Measurements from ENCODE around the gene PGAM1. TPM values are rescaled to one million over a fixed set of nuclear protein-coding genes. Genes with fewer than 3 reads are reported as not detected.
"Not testable (repeated sequence)": the region's sequence is repeated elsewhere in the genome, so short reads cannot be mapped to it uniquely, and the experiment has no call there.

The PGAM1 gene
- total RNA-seq, 2 experiments from 2014 or later = 380 to 406 TPM

GRCh38 chr10:97399843-97400545, 26.0 kb upstream of the PGAM1 start:
- peak; percentile 31 for DNase-seq
- Mint-ChIP-seq H3K27ac (peak overlapping the region; percentile 93), H3K27me3 (no peaks in the 10 kb centered on the region), H3K9me3 (no peaks in the 10 kb centered on the region), H3K4me1 (peaks cover 16% of the 10 kb centered on the region), H3K36me3 (ENCODE audit: low read depth) (peaks cover 5% of the 10 kb centered on the region), H3K4me3 (peak overlapping the region; percentile 93)
- POLR2A ChIA-PET = interaction anchor here (1.4 kb wide), 1 partner anchor 14 kb away, joined by 3 read pairs; no protein-coding TSS in a partner anchor
- CTCF ChIA-PET = interaction anchor here (0.6 to 1.7 kb wide), 6 partner anchors 12 to 45 kb away, joined by 3 to 10 read pairs (median 4); no protein-coding TSS in a partner anchor

- H3K27ac Mint-ChIP-seq = peak within 1 kb of the TSS; percentile 93
These were observed 25.1 kb upstream of the PGAM1 start, which contains the start of gene RRP12 for GRCh38 chr10:97400665-97401454. TSS of gene RRP12 (minus strand) at chr10:97401340. CDS start at chr10:97401231, 109 bp downstream.

DNA sequence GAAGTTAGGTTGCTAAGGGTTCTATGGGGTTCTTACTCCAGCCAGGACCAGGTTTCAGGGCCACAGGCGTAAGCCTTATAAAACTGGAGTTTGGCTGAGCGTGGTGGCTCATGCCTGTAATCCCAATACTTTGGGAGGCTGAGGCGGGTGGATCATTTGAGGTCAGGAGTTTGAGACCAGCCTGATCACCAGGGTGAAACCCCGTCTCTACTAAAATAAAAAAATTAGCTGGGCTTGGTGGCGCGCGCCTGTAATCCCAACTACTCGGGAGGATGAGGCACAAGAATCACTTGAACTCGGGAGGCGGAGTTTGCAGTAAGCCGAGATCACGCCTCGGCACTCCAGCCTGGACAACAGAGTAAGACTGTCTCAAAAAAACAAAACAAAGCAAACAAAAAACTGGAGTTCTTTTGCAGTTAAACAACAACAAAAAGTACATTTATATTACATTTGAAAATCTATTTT, 24.5 kb upstream of the PGAM1 start:
- Mint-ChIP-seq H3K27me3 (no peaks in the 10 kb centered on the region), H3K4me3 (peak overlapping the region; percentile 93), H3K36me3 (ENCODE audit: low read depth) (no peaks in the 10 kb centered on the region), H3K9me3 (no peaks in the 10 kb centered on the region), H3K4me1 (peaks cover 16% of the 10 kb centered on the region), H3K27ac (peak overlapping the region; percentile 93)
- CTCF ChIA-PET = interaction anchor here (0.9 to 2.0 kb wide), 10 partner anchors 8 to 82 kb away, joined by 3 to 10 read pairs (median 4); partner anchors contain the start of gene FRAT1
- no peak for DNase-seq
- POLR2A ChIA-PET = interaction anchor here (0.6 to 1.2 kb wide), 4 partner anchors 11 to 76 kb away, joined by 4 to 6 read pairs (median 4); no protein-coding TSS in a partner anchor

More at GRCh38 chr10:97400665-97401454, 25.1 kb upstream of the PGAM1 start, which contains the start of gene RRP12:
- Mint-ChIP-seq H3K4me1 (peaks cover 16% of the 10 kb centered on the region), H3K4me3 (peak within 1 kb of the TSS; percentile 93), H3K36me3 (ENCODE audit: low read depth) (peaks cover 5% of the 10 kb centered on the region), H3K9me3 (no peaks in the 10 kb centered on the region), H3K27me3 (no peaks in the 10 kb centered on the region)
- peak; percentile 96 for DNase-seq
- POLR2A ChIA-PET = interaction anchor here (0.6 to 1.4 kb wide), 4 partner anchors 12 to 27 kb away, joined by 3 to 6 read pairs (median 4); no protein-coding TSS in a partner anchor
- CTCF ChIA-PET = interaction anchor here (0.6 to 2.0 kb wide), 12 partner anchors 9 to 82 kb away, joined by 3 to 10 read pairs (median 4); partner anchors contain the start of gene FRAT1

DNA sequence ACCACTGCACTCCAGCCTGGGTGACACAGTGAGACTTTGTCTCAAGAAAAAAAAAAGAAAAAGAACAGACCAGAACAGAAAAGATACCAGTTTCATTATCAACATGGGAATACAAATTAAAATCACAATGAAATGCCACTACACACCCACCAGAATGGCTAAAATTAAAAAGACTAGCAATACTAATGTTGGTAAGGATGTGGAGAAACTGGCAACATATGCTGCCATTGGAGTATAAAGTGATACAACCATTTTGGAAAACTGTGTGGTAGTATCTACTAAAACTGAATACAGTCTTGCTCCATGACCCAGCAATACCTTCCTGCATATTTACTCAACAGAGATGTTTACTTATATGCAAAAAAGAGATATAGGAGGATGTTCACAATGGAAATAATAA, 21.9 kb upstream of the PGAM1 start:
- DNase-seq = no peak
- H3K27ac Mint-ChIP-seq = no peak overlapping the region
- no peaks in the 10 kb centered on the region for H3K9me3 Mint-ChIP-seq
- H3K4me3 Mint-ChIP-seq = no peak overlapping the region
- ChIA-PET CTCF (interaction anchor here (1.1 to 1.8 kb wide), 3 partner anchors 10 to 56 kb away, joined by 4 to 5 read pairs (median 4); no protein-coding TSS in a partner anchor), POLR2A (interaction anchor here (0.6 kb wide), 1 partner anchor 34 kb away, joined by 3 read pairs; no protein-coding TSS in a partner anchor)
- H3K4me1 Mint-ChIP-seq = peaks cover 27% of the 10 kb centered on the region
- no peaks in the 10 kb centered on the region for H3K27me3 Mint-ChIP-seq
- no peaks in the 10 kb centered on the region for H3K36me3 Mint-ChIP-seq (ENCODE audit: low read depth)

GRCh38 chr10:97406064-97406463, 19.9 kb upstream of the PGAM1 start:
- no peak overlapping the region for H3K4me3 Mint-ChIP-seq
- H3K36me3 Mint-ChIP-seq (ENCODE audit: low read depth) = no peaks in the 10 kb centered on the region
- H3K27me3 Mint-ChIP-seq = no peaks in the 10 kb centered on the region
- peaks cover 16% of the 10 kb centered on the region for H3K4me1 Mint-ChIP-seq
- H3K27ac Mint-ChIP-seq = no peak overlapping the region
- CTCF ChIA-PET = interaction anchor here (0.9 to 1.0 kb wide), 2 partner anchors 9 to 17 kb away, joined by 3 read pairs; no protein-coding TSS in a partner anchor
- POLR2A ChIA-PET = no interaction called here
- no peak for DNase-seq
- H3K9me3 Mint-ChIP-seq = no peaks in the 10 kb centered on the region

- H3K27me3 Mint-ChIP-seq; POLR2A ChIA-PET; H3K4me3 Mint-ChIP-seq; H3K9me3 Mint-ChIP-seq; DNase-seq; H3K27ac Mint-ChIP-seq; H3K36me3 Mint-ChIP-seq (ENCODE audit: low read depth): not testable (repeated sequence)
- peaks cover 12% of the 10 kb centered on the region for H3K4me1 Mint-ChIP-seq
- CTCF ChIA-PET = interaction anchor here (0.9 to 1.2 kb wide), 3 partner anchors 8 to 39 kb away, joined by 3 to 4 read pairs (median 3); no protein-coding TSS in a partner anchor
These were observed 19.5 kb upstream of the PGAM1 start for GRCh38 chr10:97406483-97406882.

DNA sequence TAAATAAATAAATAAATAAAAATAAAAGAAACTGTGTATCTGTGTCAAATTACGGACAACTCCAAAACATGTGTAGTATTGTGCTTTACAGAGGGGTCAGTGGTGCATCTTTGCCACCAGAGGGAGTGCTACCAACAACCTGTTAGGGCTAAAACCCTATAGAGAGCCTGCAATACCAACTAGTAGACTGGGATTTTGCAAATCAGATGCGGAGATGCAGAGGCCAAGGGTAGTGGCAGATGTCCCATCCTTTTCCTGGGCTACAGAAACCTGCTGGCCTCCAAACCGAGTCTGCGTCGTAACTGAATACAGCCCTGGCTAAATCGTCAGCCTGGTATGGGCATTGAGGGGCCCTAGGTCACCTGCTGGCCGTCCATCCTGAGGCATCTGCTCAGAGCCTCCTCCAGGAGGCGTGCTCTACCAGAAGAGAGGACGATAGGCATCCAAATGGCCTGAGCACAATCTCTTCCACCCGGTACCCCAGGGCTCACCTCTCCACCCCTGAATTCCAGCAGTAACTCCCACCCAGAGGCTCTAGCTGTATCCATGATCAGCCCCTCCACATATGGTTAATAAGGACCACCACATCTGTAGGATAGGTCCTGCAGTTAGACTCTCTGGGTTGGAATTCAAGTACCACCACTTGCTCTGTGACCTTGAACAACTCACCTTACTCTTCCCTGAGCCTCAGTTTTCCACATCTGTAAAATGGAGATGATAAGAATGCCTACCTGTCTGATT, 18.6 kb upstream of the PGAM1 start:
- peak overlapping the region; percentile 81 for H3K27ac Mint-ChIP-seq
- peaks cover 11% of the 10 kb centered on the region for H3K4me1 Mint-ChIP-seq
- CTCF ChIA-PET = interaction anchor here (0.8 to 2.7 kb wide), 7 partner anchors 7 to 144 kb away, joined by 3 to 16 read pairs (median 3); no protein-coding TSS in a partner anchor
- no peaks in the 10 kb centered on the region for H3K36me3 Mint-ChIP-seq (ENCODE audit: low read depth)
- H3K9me3 Mint-ChIP-seq = no peaks in the 10 kb centered on the region
- H3K4me3 Mint-ChIP-seq = peak overlapping the region; percentile 48
- peak; percentile 78 for DNase-seq
- H3K27me3 Mint-ChIP-seq = no peaks in the 10 kb centered on the region
- POLR2A ChIA-PET = no interaction called here

- Mint-ChIP-seq H3K4me3 (no peak overlapping the region), H3K27me3 (no peaks in the 10 kb centered on the region), H3K4me1 (peaks cover 16% of the 10 kb centered on the region), H3K36me3 (ENCODE audit: low read depth) (no peaks in the 10 kb centered on the region), H3K9me3 (no peaks in the 10 kb centered on the region), H3K27ac (peak overlapping the region; percentile 81)
- DNase-seq = no peak
- ChIA-PET CTCF (interaction anchor here (0.8 to 2.7 kb wide), 5 partner anchors 12 to 143 kb away, joined by 3 to 16 read pairs (median 3); no protein-coding TSS in a partner anchor), POLR2A (interaction anchor here (0.5 kb wide), 1 partner anchor 12 kb away, joined by 3 read pairs; no protein-coding TSS in a partner anchor)
These were observed 18.1 kb upstream of the PGAM1 start for GRCh38 chr10:97407952-97408248.

DNA sequence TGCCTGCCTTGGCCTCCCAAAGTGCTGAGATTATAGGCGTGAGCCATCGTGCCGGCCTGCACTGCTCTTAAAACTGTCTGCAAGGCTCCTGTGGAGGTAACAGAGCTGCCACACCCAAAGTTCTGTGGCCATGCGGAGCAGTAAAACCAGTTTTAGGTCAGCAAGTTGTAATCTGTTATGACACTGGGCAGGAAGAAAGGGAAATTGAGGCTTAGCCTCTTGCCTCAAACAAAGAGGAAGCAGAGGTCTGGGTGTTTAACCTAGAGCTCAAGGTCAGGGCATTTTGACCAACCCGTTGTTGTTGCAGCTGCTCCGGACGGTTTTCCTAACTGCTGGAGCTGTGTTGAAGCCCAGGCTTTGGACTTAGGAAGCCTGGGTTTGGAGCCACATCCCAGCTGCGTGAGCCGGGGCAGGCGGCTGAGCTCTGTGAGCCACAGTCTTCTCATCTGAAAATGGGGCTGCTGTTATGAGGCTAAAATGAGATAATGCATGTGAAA, 17.4 kb upstream of the PGAM1 start:
- peaks cover 20% of the 10 kb centered on the region for H3K4me1 Mint-ChIP-seq
- ChIA-PET POLR2A (interaction anchor here (0.5 kb wide), 1 partner anchor 12 kb away, joined by 3 read pairs; no protein-coding TSS in a partner anchor), CTCF (interaction anchor here (0.6 to 2.7 kb wide), 7 partner anchors 12 to 633 kb away, joined by 3 to 16 read pairs (median 3); no protein-coding TSS in a partner anchor)
- H3K27me3 Mint-ChIP-seq = no peaks in the 10 kb centered on the region
- no peaks in the 10 kb centered on the region for H3K9me3 Mint-ChIP-seq
- no peaks in the 10 kb centered on the region for H3K36me3 Mint-ChIP-seq (ENCODE audit: low read depth)
- peak overlapping the region; percentile 36 for H3K27ac Mint-ChIP-seq
- DNase-seq = no peak
- H3K4me3 Mint-ChIP-seq = no peak overlapping the region

GRCh38 chr10:97411406-97411805, 14.6 kb upstream of the PGAM1 start:
- Mint-ChIP-seq H3K36me3 (ENCODE audit: low read depth) (no peaks in the 10 kb centered on the region), H3K27ac (no peak overlapping the region), H3K27me3 (no peaks in the 10 kb centered on the region), H3K4me1 (peaks cover 44% of the 10 kb centered on the region), H3K9me3 (no peaks in the 10 kb centered on the region), H3K4me3 (no peak overlapping the region)
- DNase-seq = no peak
- POLR2A ChIA-PET = no interaction called here
- CTCF ChIA-PET = interaction anchor here (2.2 kb wide), 1 partner anchor 12 kb away, joined by 9 read pairs; no protein-coding TSS in a partner anchor

DNA sequence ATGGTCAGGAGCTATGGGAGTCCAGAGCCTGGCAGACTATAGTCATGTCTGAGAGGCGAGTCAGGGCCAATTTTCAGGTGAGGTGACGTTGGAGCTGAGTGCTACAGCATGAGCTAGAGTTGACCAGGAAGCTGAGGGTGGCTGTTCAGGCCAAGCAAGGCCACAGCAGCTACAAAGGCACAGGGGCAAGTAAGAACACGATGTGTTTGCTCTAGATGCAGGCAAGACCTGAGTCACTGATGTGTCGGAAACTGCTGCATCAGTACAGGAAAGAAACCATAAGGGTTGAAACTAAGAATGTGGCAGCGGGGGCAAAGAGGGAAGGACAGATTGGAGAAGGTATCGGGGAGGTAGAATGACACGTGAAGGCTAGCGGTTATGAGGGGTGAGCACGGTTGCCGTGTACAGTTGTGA, 13.1 kb upstream of the PGAM1 start:
- Mint-ChIP-seq H3K4me3 (peak overlapping the region; percentile 2), H3K9me3 (no peaks in the 10 kb centered on the region), H3K27me3 (no peaks in the 10 kb centered on the region), H3K27ac (peak overlapping the region; percentile 74), H3K4me1 (peaks cover 49% of the 10 kb centered on the region), H3K36me3 (ENCODE audit: low read depth) (no peaks in the 10 kb centered on the region)
- DNase-seq = peak; percentile 32
- CTCF ChIA-PET = interaction anchor here (0.6 to 2.2 kb wide), 5 partner anchors 10 to 141 kb away, joined by 3 to 9 read pairs (median 7); partner anchors contain the start of genes PGAM1 and RRP12
- POLR2A ChIA-PET = interaction anchor here (1.0 to 1.3 kb wide), 2 partner anchors 12 to 15 kb away, joined by 4 to 5 read pairs; partner anchors contain the start of gene RRP12

Data from activated CD4-positive, alpha-beta T cell treated with anti-CD3 and anti-CD28 coated beads, Interleukin-2, amount 10 ng/mL, durations not matched to agents 7 days and 5 days (primary cell).